K562 (cell line): ENCODE measurements around the gene PTGFR.

Experiments used
- CBX8 ChIP-seq: fragments of 200-600 bp; sonication (generic); IDR thresholded peaks from 2 replicates; pipeline ENCODE4 v1.6.1; 2012; ENCODE audit warnings: borderline replicate concordance, mixed run types, low read depth, mild to moderate bottlenecking, moderate library complexity, mixed read lengths, low read length, control low read depth, inconsistent platforms; ENCODE audit not compliant: poor library complexity, severe bottlenecking; ENCODE audit errors: extremely low read depth
- CHD4 ChIP-seq: fragments of 200-600 bp; sonication (generic); IDR thresholded peaks from 3 replicates; pipeline ENCODE4 v1.6.1; 2012; ENCODE audit warnings: low read depth, mild to moderate bottlenecking, mixed read lengths, low read length, inconsistent platforms; ENCODE audit not compliant: insufficient read depth, insufficient replicate concordance, poor library complexity, severe bottlenecking
- CTCF ChIP-seq, 3 experiments: IDR thresholded peaks in 2 of 3; conservative IDR thresholded peaks in 1 of 3; 2 replicates each; pipeline ENCODE4 v1.5.1; 2011 to 2012; ENCODE audit warnings: low read length in 3 of 3, mild to moderate bottlenecking in 3 of 3, control low read depth in 2 of 3, improper control_type of control experiment in 1 of 3, inconsistent platforms in 1 of 3, low read depth in 1 of 3, mixed read lengths in 1 of 3, moderate library complexity in 1 of 3; ENCODE audit not compliant: insufficient read depth in 2 of 3
- GATA2 ChIP-seq: sonication (generic); formaldehyde crosslinking; IDR thresholded peaks from 2 replicates; pipeline ENCODE4 v1.4.0; 2020; ENCODE audit warnings: mild to moderate bottlenecking, missing genetic modification reagents
- JUND ChIP-seq, 2 experiments: IDR thresholded peaks; 2 replicates in 1 of 2; 3 replicates in 1 of 2; pipeline ENCODE4 v1.6.1; 2011; ENCODE audit warnings: borderline replicate concordance in 2 of 2, low read depth in 2 of 2, low read length in 2 of 2, improper control_type of control experiment in 1 of 2, missing biosample characterization in 1 of 2, missing genetic modification characterization in 1 of 2, missing genetic modification reagents in 1 of 2
- PHB ChIP-seq: fragments of 250-450 bp; sonication (Bioruptor Pico); IDR thresholded peaks from 2 replicates; pipeline ENCODE4 v1.5.0; 2021
- ZBTB49 ChIP-seq: sonication (generic); formaldehyde crosslinking; IDR thresholded peaks from 2 replicates; pipeline ENCODE4 v1.8.0; 2022; ENCODE audit warnings: missing genetic modification reagents, mild to moderate bottlenecking, borderline replicate concordance

GRCh38 chr1:78553859-78554258 lies 63.1 kb downstream of the PTGFR start:
- TF ChIP-seq PHB (CRISPR knock-in tag) (no peak), JUND (IDR thresholded peaks at IDR 0.05; ENCODE audit: borderline replicate concordance, low read depth, low read length) (no peak), JUND (tag; IDR thresholded peaks at IDR 0.05; ENCODE audit: borderline replicate concordance, low read depth, low read length) (no peak), ZBTB49 (CRISPR knock-in tag) (no peak), CBX8 (no peak), CHD4 (no peak), CTCF (IDR thresholded peaks at IDR 0.05 in 2 of 3, conservative IDR thresholded peaks at IDR 0.05 in 1 of 3; ENCODE audit: insufficient read depth in 2 of 3, low read depth in 1 of 3, low read length in 3 of 3) (no peak), GATA2 (CRISPR knock-in tag) (no peak)
